ENCODE results near the gene CAMTA1.
"Not testable (repeated sequence)": the region's sequence is repeated elsewhere in the genome, so short reads cannot be mapped to it uniquely, and the experiment has no call there.

The CAMTA1 gene

DNA sequence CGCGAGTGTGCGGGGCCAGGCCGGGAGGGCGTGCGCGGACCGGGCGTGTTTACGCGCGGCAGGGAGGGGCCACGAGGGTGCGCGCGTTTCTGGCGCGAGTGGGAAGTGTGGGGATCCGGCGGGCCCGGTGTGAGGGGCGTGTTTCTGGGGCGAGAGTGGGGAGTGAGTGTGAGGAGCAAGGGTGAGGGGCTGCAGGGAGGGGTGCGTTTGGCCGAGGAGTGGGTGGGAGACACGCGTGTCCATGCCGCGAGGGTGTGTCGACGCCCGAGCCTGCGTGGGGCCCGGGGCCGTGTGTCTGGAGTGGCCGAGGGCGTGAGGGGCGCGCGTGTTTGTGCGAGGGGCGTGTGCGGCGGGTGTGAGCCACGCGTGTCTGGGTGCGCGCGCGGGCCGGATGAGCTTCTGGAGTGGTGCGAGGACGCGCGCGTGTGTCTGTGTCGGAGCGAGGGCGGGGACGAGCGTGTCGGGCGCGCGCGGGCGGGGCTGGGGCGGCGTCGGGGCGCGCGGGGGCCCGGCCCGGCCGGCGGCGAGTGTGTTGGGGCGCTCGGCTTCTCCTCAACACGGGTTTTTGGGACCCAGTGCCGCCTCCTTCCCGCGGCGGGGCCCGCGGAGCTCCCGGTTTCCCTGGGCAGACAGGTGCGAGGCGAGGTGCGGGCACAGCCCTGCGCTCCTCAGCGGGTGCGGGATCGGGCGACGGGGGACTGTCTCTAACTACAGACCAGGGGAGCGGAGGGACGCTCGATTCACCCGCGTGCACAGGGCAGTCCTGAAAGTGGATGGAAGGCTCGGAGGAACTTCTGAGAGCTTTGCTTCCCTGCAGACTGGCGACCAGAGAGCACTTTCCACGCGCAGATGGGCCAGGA lies 920.0 kb downstream of the CAMTA1 start:
- DNase-seq: no peak

DNA sequence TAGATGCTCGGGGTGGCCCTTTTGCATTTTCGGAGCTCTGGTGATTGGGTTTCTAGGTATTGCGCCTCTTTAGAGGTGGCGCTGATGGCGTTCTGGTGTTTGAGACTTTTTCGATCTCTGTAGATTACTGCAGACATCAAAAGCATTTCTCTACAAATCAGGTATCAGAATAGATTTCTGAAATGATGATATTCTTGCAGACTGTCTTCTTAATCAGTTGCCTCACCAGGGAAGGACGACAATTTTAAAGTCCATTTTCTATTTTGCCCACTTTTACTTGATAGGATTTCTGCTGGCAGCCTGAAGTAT lies 920.6 kb downstream of the CAMTA1 start:
- no peak for DNase-seq

DNA sequence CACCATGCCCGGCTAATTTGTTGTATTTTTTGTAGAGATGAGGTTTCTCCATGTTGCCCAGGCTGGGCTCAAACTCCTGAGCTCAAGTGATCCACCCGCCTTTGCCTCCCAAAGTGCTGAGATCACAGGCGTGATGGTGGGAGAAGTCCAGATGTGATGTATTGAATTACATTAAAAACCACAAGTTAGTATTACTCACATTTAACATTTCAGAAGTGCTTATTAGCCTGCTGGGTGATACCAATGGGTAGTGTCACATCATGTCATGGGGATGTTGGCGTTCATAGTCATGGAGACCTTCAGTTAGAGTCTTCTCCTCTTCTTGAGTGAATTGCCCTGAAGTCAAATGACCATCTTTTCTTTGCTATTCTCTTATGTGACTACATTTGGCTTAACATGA lies 922.3 kb downstream of the CAMTA1 start:
- no peak for DNase-seq

DNA sequence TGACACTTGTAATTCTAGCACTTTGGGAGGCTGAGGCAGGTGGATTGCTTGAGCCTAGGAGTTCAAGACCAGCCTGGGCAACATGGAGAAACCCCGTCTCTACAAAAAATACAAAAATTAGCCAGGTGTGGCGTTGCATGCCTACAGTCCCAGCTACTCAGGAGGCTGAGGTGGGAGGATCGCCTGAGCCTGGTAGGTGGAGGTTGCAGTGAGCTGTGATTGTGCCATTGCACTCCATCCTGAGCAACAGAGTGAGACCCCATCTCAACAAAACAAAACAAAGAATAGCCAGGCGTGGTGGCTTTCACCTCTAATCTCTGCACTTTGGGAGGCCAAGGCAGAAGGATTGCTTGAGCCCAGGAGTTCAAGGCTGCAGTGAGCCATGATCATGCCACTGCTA lies 922.8 kb downstream of the CAMTA1 start:
- not testable (repeated sequence) for DNase-seq

DNA sequence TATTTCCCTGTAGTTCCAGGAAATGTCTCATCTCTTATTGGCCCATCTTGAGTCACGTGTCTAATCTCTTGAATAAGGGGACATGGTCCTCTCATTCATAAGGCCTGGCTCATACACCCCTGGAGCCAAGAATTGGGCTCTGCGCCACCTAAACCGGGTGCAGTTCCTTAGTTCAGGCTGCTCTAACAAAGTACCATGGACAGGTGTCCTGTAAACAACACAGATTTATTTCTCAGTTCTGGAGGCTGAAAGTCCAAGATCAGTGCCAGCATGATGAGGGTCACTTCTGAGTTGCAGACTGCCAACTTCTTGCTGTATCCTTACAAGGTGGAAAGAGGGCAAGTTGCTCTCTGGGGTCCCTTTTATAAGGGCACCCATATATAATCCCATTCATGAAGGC lies 925.6 kb downstream of the CAMTA1 start:
- DNase-seq: no peak

DNA sequence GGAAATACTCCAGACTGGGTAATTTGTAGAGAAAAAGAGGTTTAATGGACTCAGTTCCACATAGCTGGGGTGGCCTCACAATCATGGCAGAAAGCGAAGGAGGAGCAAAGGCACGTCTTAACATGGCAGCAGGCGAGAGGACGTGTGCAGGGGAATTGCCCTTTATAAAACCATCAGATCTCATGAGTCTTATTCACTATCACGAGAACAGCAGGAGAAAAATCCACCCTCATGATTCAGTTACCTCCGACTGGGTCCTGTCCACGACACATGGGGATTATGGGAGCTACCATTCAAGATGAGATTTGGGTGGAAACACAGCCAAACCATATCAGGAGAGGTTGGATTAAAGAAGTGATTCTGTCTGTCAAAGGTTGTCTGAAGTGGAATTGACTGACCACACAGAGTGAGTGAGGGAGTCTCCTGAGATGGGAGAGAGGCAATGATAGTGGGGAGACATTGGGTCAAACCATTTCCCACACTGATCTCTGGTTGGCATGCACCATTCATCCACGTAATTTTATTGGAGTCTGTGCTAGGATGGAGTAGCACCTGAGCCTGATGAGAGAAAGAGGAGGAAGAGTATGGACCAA lies 927.6 kb downstream of the CAMTA1 start:
- DNase-seq: no peak

DNA sequence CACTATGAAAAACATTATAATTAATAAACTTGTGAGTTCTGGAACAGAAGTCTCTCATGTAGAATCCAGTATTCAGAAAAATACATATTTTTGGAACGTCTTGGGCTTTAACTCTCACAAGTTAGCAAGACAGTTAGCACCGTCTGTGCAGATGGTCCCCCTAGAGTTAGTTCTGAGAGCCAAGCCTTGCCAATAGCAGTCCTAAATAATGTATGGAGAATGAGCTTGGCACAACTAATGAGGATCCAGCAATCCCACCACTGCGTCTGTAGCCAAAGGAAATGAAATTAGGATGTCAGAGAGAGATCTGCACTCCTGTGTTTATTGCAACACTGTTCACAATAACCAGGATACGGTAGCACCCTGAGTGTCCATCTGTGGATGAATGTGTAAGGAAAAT lies 931.3 kb downstream of the CAMTA1 start:
- DNase-seq: no peak

DNA sequence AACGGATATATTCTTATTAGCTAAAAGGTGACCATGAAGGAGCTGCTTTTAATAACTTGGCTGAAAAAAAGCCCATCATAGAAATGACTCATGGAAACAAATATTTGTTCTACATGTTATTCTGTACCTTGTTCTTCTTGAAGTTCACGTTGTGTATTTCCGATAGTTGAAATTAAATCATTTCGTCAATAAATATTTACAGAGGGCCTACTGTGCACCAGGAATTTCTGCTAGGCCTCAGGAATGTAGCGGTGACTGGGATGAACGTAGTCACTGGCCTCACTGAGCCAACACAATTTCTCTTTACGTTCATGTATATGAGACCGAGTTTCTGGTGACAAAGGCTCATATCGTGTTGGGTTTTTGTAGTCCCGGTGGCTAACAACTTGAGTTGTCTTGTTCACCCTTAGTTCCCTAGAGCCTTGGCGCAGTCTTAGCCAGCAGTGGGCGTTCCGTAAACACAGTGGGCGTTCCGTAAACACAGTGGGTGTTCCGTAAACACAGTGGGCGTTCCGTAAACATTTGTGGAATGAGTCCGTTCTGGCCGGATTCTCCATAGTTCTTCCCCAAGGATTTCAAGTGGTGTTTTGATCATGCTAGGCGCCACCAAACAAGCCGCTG lies 932.6 kb downstream of the CAMTA1 start:
- no peak for DNase-seq

DNA sequence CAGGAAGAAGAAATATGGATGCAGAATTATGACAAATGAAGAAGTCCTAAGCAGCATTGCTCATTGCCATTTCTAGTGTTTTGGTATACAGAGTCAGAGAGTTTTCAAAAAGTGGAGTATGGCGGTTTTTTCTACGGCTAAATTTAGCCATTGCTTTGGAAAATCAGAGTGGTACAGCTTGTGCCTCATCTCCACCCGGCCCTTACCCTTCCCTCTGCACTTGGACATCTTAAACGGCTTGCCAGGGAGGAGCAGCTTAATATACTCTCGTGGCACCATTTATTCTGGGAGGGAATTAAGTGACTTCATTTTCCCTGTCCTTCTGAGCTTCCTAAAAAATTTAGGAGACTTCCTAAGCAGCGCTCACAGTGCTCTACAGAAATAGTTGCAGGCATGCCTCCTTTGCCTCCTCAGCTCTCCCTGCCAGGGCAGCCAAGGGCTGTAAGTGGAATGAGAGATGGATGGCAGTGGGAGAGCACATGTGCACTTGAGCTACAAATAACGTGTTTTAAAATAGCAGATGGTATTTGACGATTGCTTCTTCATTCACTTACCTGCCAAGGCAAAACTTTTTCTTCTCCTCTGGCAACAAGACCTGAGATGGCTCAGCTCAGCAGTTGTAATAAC lies 934.3 kb downstream of the CAMTA1 start:
- no peak for DNase-seq

DNA sequence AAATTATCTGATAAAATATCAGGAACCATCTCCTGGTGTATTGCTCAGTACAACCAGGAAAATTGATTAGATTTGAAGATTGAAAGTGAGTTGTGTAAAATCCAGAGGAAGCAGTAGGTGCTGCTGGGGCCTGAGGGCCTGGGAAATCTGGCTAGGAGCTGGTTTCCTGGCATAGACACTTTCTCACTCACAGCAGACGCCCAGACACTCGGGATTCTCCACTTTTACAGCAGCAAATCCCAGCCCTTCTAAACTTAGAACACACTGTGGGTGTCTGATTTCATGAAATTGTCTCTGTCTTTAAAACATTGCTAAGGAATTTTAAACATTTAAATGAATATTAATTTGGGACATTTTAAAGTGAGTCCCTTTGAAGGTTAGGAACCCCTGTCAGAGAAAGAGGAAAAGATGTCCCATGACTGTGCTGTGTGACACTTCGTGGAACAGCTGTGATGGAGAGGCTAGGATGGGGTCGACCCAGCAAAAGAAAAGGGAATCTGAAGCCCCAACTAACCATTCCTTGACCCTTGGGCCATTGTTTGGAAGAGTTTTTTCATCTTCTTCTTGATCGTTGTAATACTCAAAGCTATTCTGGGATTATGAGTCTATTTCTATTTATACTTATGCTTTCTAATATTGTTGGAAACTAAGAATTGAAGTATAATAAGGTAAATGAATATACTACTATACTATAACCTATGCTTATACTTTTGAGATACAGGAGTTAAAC lies 936.9 kb downstream of the CAMTA1 start:
- no peak for DNase-seq

DNA sequence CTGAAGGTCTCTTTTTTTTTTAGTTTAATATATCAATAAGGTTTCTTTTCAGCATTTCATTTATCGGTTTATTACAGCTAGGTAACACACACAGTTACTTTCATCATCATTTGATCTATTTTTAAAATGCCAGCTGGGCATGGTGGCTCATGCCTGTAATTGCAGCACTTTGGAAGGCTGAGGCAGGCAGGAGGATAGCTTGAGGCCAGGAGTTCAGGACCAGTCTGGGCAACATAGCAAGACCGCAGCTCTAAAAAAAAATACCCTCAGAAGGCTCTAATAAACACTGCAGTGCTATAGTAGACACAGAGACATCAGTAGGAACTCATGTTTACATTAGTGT lies 937.4 kb downstream of the CAMTA1 start:
- DNase-seq: no peak

DNA sequence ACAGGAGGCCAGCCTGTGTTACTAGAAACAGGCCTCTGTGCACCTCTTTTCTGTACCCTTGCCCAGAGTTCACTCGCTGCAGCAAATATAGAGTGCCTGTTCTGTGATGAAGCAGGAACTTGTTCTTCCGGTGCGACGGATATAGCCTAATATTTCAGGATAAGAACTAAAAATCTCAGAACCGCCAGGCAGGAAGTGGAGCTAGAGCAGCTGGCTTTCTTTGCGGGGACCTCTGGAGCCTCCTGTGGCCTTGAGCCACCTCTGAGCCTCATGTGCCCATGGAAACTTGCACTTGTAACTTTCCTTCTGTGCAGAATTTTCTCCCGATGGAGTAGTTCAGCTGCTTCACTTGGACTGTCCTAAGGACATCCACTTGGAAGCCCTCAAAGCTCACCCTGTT lies 941.4 kb downstream of the CAMTA1 start:
- no peak for DNase-seq

DNA sequence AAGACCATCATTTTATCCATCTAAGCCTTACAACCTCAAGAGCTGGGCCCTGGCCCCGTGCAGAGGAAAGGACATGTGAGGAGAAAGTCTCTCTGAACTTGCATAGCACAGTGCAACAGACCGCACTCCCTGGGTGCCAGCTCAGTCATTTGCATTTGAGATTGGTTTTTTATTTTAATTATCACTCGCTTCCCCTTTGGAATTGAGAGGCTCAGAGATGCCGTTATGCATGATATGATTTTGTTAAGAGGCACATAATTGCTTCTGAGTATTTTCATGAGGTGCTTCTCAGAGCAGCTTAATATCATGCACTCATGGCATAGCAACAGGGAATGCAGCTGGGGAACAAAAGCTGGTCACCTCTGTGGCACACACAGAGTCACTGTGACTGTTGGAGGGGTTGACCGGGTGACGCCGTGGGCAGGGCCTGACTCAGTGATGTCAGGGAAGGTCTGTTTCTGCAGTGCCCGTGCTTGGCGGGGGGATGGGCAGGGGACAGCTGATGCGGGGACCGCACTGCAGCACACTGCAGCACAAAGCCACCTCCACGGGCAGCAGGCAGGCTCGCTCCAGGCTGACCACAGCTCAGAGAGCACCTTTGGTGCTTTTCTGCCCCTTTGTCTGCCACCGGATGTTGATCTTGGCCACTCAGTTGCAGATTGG lies 942.7 kb downstream of the CAMTA1 start:
- no peak for DNase-seq

DNA sequence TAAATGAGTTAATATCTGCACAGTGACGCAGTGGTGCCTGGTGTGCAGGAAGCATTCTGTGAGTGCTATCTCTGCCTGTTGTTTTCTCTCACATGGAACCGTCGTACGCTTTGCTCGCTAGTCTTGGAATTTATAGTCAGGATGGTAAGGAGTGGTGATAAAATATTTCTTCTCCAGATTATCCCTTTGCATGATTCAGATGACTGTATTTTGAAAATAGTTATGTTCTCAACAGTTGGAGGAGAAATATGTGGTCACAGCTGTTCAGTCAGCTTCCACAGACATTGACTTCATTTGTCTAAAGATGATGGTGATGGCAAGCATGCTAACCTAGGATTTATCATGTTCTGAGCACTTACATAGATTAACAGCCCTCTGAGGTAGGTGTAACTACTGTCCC lies 944.5 kb downstream of the CAMTA1 start:
- no peak for DNase-seq

DNA sequence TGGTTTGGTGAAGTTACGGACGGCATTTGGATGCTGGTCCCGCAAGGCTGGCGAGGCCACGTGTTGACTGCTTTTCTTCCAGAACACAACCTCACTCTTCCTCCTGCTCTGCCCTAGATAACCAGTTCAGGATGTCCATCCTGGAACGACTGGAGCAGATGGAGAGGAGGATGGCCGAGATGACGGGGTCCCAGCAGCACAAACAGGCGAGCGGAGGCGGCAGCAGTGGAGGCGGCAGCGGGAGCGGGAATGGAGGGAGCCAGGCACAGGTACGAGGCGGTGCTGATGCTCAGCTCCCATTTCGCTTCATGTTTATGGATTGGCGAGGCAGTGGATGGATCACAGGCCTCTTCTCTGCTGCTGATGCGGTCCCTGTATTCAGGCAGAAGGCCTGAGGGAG lies 947.1 kb downstream of the CAMTA1 start:
- no peak for DNase-seq

DNA sequence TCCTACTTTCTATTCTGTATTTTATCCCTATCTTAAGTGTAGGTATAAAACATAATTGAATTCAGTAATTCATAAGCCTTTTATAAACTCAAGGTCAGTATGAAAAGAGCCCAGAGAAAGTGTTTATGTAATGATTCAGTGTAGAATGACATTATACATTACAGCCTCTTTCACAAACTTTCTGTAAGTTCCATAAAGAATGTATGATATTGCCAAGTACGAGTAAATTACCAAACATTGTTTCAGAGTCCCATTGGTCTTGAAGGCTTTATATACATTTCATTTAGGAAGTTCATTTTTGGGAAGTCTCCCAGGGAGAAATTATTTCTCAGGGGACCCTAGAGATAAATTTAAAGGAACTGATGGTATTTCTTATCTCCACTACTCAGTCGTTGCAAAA lies 948.0 kb downstream of the CAMTA1 start:
- no peak for DNase-seq

DNA sequence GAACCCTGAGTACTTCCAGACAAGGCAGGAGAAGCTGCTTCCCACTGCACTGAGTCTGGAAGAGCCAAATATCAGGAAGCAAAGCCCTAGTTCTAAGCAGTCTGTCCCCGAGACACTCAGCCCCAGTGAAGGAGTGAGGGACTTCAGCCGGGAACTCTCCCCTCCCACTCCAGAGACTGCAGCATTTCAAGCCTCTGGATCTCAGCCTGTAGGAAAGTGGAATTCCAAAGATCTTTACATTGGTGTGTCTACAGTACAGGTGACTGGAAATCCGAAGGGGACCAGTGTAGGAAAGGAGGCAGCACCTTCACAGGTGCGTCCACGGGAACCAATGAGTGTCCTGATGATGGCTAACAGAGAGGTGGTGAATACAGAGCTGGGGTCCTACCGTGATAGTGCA lies 952.8 kb downstream of the CAMTA1 start:
- no peak for DNase-seq

DNA sequence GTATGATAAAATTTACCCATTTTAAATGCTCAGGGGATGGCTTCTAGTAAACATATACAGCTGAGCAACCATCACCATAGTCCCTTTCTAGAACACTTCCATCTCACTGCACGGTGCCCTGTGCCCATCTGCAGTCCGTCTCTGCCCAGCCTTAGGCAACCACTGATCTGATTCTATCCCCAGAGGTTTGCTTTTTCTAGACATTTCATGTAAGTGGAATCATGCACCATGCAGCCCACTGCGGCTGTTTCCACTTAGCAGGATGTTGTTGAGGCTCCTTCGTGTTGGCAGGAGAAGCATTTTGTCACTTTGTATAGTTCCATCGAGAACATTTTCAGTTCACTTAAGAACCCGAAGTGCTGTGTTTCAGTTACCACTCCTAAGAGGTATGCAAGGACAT lies 958.1 kb downstream of the CAMTA1 start:
- no peak for DNase-seq

DNA sequence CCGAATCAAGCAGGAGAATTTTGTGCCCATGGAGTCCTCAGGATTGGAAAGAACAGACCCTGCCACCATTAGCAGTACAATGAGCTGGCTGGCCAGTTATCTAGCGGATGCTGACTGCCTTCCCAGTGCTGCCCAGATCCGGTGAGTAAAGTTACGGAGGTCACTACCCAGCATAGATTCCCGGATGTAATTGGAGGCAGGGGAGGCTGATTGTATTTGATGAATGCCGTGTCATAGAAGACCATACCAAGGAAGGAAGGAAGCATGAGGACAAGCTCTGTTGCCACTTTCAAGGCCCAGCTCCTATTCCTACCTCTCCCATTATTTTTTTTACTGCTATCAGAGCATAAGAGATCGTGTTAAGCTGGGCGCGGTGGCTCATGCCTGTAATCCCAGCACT lies 959.6 kb downstream of the CAMTA1 start:
- DNase-seq: no peak

DNA sequence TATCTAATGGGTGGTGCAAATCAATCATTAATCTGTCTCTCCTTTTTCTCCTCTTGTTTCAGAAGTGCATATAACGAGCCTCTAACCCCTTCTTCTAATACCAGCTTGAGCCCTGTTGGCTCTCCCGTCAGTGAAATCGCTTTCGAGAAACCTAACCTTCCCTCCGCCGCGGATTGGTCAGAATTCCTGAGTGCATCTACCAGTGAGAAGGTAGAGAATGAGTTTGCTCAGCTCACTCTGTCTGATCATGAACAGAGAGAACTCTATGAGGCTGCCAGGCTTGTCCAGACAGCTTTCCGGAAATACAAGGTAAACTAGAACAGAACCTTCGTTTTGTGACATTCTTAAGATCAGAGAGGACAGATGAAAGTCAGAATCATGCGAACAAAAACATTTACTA lies 960.5 kb downstream of the CAMTA1 start:
- no peak for DNase-seq

DNA sequence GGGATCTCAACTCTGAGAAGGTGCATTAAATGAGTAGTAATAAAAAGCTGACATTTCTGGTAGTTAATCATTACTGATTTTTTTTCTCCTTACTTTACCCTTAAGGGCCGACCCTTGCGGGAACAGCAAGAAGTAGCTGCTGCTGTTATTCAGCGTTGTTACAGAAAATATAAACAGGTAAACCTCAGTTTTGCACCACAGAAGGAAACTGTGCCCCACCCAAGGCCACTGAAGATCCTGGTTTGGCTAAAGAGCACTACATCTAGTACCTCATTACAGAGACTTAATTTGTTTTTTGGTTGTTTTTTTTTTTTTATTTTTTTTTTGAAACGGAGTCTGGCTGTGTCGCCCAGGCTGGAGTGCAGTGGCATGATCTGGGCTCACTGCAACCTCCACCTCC lies 962.4 kb downstream of the CAMTA1 start:
- no peak for DNase-seq

DNA sequence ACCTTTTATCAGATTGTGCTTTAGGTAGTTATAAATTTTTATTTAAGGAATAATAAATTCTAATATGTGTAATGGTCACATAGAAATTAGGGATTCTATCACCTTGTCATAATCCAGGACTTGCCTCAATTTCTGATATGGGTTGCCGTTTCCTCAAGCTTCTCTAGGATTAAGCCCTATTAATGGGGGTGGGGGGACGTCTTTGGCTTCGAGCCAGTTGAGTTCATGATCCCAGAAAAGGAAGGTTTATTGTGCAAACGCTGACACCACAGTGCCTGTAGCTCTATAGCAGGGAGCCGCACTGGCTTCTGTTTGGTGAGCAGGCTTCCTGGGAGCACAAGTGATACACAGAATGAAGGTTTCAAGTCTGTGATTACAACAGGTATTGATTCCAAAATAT lies 963.9 kb downstream of the CAMTA1 start:
- no peak for DNase-seq

DNA sequence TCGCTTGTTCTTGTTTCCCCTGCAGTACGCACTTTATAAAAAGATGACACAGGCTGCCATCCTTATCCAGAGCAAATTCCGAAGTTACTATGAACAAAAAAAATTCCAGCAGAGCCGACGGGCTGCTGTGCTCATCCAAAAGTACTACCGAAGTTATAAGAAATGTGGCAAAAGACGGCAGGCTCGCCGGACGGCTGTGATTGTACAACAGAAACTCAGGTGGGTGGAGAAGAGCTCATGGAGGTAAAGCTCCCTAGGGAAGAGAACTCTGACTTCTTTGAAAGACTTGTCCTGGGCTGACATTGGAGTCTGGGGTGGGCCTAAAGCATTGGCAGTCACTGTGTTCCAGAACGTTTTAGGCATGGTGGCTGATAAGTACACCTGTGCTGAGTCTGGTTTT lies 965.9 kb downstream of the CAMTA1 start:
- DNase-seq: no peak

Measured in NCI-H1930 (cell line).